NOMO-1 treated with DMSO at 0.1 percent for 48 hours (cell line): ENCODE data around the gene HNRNPF.
"Not testable (repeated sequence)": the region's sequence is repeated elsewhere in the genome, so short reads cannot be mapped to it uniquely, and the experiment has no call there.

Source experiments
- DNase-seq: peaks from one replicate; lab custom pipeline; 2025; ENCODE audit not compliant: unreplicated experiment; lab: John Stamatoyannopoulos, UW

Gene HNRNPF

DNA sequence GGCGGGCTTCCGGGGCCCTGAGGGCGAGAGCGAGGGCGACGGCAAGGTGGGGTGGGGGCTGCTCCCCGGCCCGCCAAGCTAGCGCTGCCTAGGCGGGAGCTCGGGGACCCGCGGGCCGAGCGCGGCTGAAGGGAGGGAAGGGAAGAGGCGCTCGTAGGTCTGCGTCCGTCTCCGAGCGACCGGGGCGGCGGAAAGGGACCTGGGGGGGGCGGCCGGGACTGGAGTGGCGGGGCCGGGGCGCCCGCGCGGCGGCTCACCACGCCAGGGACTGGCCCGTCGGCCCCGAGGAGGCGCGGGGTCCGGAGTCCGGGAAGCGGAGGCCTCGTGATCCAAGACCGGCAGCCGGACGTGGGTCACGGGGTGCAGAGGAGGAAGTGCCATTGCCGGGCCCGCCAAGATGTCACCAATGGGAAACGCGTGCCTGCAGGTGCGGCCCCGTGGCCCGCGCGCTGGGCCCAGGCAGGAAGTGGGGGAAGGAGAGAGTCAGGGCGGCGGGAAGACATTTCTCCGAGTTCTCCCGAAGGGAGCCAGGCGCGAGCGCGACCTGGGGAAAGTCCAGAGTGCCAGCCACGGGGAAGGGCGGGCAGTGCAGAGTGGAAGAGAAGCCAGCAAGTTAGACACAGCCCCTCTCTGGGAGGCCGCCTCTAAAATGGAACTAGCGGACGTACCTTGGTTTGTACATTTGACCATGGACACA, 11.9 kb downstream of the HNRNPF start:
- DNase-seq: peak; percentile 84

DNA sequence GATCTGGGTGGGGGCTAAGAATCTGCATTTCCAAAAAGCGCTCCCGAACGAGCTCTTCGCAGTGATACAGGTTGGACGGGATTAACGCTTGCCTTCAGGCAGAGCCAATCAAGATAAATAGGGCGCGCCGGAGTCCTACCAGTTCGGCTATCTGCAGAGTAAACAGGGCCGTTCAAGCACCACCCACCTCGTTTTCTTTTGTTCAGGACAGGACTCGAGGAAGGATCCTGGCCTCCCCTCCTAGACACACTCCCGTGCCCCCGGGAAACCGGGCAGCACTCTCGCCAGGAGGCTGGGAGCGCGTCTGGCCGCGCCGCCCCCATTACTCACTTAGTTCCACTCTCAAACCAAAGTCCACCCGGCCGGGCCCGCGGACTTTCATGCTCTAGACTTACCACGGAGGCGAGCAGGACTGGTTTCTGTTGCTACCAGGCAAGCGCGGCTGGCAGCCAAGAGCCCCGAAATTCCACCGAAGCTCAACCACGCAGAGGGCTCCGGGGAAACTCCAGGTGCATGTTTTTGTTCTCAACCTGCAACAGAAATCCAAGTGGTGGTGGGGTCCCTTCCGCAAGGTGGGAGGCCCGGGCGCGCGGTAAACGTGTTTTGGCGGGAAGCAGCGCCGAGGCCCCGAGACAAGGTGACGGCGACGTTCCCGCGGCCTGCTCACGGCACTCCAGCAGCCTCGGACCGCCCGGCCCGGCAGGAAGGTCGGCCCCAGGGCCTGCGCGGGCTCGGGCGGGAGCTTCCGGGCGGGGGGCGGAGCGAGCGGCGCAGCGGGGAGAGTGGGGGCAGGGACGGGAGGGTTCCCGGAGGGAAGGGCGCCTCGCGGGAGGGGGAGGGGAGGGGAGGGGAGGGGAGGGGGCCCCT, 12.7 kb downstream of the HNRNPF start:
- peak; percentile 67 for DNase-seq

DNA sequence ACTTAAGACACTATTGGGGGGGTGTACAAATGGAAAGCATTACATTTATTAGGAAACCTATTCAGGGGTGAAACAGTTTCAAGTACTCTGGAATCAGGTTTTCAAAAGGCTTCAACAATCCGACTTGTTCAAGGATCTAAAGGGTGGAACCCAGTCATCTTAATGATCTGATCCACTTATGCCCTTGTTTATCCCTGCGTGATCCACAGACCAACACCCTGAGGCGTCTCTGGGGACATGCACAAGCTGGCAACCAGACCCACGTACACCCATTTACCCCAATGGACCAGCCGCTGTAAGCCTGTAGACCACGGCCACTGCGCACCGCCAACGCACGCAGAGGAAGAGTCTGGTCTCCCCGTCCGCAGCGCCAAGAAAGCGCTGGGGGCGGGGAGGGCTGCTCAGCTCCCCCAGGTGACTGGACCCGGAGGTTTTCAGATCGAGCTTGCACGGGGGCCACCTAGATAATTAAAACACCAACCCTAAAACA, 13.4 kb downstream of the HNRNPF start:
- peak; percentile 18 for DNase-seq

- DNase-seq: no peak
Measured at GRCh38 chr10:43394868-43395267, 14.1 kb downstream of the HNRNPF start.

GRCh38 chr10:43393606-43394360, 15.2 kb downstream of the HNRNPF start:
- DNase-seq: peak; percentile 48

- DNase-seq: not testable (repeated sequence)
Measured at GRCh38 chr10:43393186-43393585, 15.8 kb downstream of the HNRNPF start.

GRCh38 chr10:43392748-43393147, 16.2 kb downstream of the HNRNPF start:
- DNase-seq: no peak

- DNase-seq: no peak
Measured at GRCh38 chr10:43391496-43391895, 17.5 kb downstream of the HNRNPF start.

DNA sequence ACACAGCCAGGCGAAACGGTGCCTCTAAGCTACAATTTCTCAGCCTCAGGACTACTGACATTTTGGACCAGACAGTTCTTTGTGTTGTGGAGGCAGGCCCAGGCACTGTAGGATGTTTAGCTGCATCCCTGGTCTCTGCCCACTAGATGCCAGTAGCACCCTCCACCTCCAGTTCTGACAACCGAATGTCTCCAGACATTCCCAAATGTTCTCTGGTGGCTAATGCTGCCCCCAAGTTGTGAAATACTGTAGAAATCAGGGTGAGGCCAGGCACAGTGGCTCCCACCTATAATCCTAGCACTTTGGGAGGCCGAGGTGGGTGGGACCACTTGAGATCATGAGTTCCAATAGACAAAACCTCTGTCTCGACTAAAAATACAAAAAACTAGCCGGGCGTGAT, 18.2 kb downstream of the HNRNPF start:
- no peak for DNase-seq

DNA sequence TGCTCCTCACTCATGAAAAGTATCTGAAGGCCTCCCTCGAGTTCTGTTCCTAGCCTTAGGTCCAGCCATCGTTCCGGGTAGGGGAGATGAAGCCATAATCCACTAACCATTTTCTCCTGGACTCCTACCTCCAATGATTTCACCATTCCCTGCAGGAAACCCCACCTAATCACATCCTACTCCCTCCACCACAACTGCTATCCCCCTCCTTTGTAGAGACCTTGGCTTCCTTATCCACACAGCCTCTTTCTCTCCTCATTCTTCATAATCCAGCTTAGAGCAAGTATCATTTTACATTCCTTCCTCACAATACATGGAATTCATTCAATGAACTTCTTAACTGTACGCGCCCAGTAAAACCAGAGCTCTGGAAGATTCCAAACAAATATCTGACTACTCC, 18.7 kb downstream of the HNRNPF start:
- no peak for DNase-seq

- no peak for DNase-seq
Measured at GRCh38 chr10:43389867-43390266, 19.1 kb downstream of the HNRNPF start.

GRCh38 chr10:43387678-43388032, 21.3 kb downstream of the HNRNPF start:
- DNase-seq: no peak

- no peak for DNase-seq
Measured at GRCh38 chr10:43386981-43387677, 21.9 kb downstream of the HNRNPF start.

DNA sequence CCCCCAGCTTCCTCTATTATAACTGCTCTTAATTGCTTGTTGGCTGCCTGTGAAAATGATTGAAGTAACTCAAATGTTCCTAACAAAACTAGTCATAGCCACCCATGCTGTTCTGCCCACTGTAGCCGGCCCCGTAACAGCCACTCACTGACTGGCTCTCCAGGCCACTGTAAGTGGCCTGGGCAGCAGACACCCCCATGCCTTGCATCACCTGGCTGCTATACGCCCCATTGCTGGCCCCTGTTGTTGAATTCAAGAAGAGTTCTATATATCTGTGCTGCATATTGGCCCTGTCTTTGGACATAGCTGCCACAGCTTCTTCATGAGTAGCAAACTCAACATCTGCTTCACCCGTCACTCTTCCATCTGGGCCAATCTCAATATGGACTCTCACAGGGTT, 22.4 kb downstream of the HNRNPF start:
- no peak for DNase-seq

GRCh38 chr10:43385412-43386004, 23.5 kb downstream of the HNRNPF start:
- no peak for DNase-seq

DNA sequence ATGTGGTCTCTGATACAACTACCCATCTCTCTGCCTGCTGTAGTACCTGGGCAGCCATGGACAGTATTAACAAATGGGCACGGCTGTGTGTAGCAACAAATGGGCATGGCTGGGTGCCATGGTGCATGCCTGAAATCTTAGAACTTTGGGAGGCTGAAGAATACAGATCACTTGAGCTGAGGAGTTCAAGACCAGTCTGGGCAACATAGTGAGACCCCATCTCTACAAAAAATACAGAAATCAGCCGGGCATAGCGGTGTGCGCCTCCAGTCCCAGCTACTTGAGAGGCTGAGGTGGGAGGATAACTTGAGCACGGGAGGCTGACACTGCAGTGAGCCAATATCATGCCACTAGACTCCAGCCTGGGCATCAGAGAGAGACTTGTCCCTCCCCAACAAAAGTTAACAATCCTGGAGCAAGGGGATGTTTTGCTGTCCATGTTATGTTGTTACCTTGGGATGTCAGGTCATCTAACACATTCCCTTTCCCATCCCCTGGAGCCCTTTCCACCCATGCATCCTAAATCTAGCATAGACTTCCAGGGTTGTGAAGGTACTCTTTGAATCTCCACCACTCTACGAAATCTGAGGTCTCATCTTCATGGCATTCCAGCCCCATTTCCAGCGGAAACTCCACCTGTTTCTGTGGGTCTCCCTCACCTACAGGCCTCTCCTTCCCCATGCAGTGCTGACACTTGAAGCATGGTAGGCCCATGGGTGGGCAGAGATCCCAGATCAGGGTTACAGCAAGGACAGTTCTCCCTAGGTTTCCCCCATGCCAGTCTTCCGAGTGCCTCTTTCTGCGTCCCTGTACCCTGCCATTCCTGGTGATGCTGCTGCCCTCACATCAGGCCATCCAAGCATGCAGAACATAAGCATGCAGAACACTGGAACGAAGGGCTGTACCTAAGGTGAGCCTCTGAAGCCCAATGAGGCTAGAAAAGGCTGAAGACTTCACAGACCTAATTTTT, 24.4 kb downstream of the HNRNPF start:
- no peak for DNase-seq

- no peak for DNase-seq
Measured at GRCh38 chr10:43383204-43383971, 25.6 kb downstream of the HNRNPF start.

GRCh38 chr10:43380610-43381222, 28.3 kb downstream of the HNRNPF start:
- no peak for DNase-seq
